MCF 10A (cell line): ENCODE measurements around the gene TRIM8. TPM values are rescaled to one million over a fixed set of nuclear protein-coding genes. Genes with fewer than 3 reads are reported as not detected.

ENCODE experiments used
- BruUV-seq: library from RNA; stranded (reverse); fragments of 400-500 nt; replicated peaks from 2 replicates; lab custom pipeline; 2021; lab: Mats Ljungman, UMichigan
- CTCF ChIA-PET: fragments of 300-600 bp; sonication (Branson Sonifier 250); formaldehyde crosslinking; extraction: SDS; loops from one replicate; lab custom pipeline; 2021; ENCODE audit warnings: antibody characterized with exemption, inconsistent platforms; lab: Yijun Ruan, JAX
- POLR2A ChIA-PET: fragments of 300-600, 350-650 bp; sonication (Branson Sonifier 250); formaldehyde crosslinking; extraction: SDS; loops from one replicate; lab custom pipeline; 2020; ENCODE audit warnings: antibody characterized with exemption, inconsistent platforms; lab: Yijun Ruan, JAX
- DNase-seq: peaks from one replicate; pipeline ENCODE4 v3.0.0-alpha.2; 2018; ENCODE audit not compliant: unreplicated experiment
- H3K27ac Mint-ChIP-seq: one replicate; pipeline ENCODE4 v1.8.0; 2022; ENCODE audit warnings: mild to moderate bottlenecking, low read depth, mixed read lengths; ENCODE audit not compliant: unreplicated experiment
- H3K27me3 Mint-ChIP-seq: one replicate; pipeline ENCODE4 v1.8.0; 2022; ENCODE audit warnings: mixed read lengths; ENCODE audit not compliant: insufficient read depth, unreplicated experiment
- H3K36me3 Mint-ChIP-seq: one replicate; pipeline ENCODE4 v1.8.0; 2022; ENCODE audit warnings: mild to moderate bottlenecking, moderate library complexity, mixed read lengths; ENCODE audit not compliant: insufficient read depth, unreplicated experiment
- H3K4me1 Mint-ChIP-seq: one replicate; pipeline ENCODE4 v1.8.0; 2022; ENCODE audit warnings: mixed read lengths; ENCODE audit not compliant: insufficient read depth, unreplicated experiment
- H3K4me3 Mint-ChIP-seq: one replicate; pipeline ENCODE4 v1.8.0; 2022; ENCODE audit warnings: mild to moderate bottlenecking, moderate library complexity, mixed read lengths; ENCODE audit not compliant: unreplicated experiment
- H3K9me3 Mint-ChIP-seq: one replicate; pipeline ENCODE4 v1.8.0; 2022; ENCODE audit warnings: mixed read lengths; ENCODE audit not compliant: unreplicated experiment
- CTCF ChIP-seq: fragments of 200-600 bp; IDR thresholded peaks from one replicate; pipeline ENCODE4 v1.8.0; 2022; ENCODE audit warnings: antibody characterized with exemption, mild to moderate bottlenecking; ENCODE audit not compliant: unreplicated experiment
- intact Hi-C: fragments of 100-400 bp; cut with micrococcal nuclease; formaldehyde crosslinking; loops from 2 replicates; pipeline ENCODE4 v1.14.1; 2022
- total RNA-seq: library from RNA; stranded (reverse); gene quantifications from 2 replicates; pipeline ENCODE4 v1.2.3, GENCODE V29; 2022

Gene TRIM8
- total RNA-seq, 1 experiment from 2014 or later: 78.1 TPM

GRCh38 chr10:102701272-102701671, 57.0 kb downstream of the TRIM8 start:
- Mint-ChIP-seq H3K9me3 (no peaks in the 10 kb centered on the region), H3K36me3 (peaks cover 19% of the 10 kb centered on the region), H3K27ac (no peak overlapping the region), H3K4me3 (no peak overlapping the region), H3K4me1 (peaks cover 5% of the 10 kb centered on the region), H3K27me3 (no peaks in the 10 kb centered on the region)
- no peak for DNase-seq
- CTCF ChIA-PET: no interaction called here
- POLR2A ChIA-PET: interaction anchor here (0.6 to 1.1 kb wide), 4 partner anchors 11 to 55 kb away, joined by 3 to 7 read pairs (median 4); no protein-coding TSS in a partner anchor
- no peak for TF ChIP-seq CTCF
- intact Hi-C loops: no loop called here
- no TSS peak for BruUV-seq

- no TSS peak for BruUV-seq
- no peaks in the 10 kb centered on the region for H3K9me3 Mint-ChIP-seq
- intact Hi-C loops: no loop called here
- DNase-seq: no peak
- peaks cover under 1% of the 10 kb centered on the region for H3K4me1 Mint-ChIP-seq
- peaks cover 13% of the 10 kb centered on the region for H3K36me3 Mint-ChIP-seq
- ChIA-PET POLR2A (interaction anchor here (0.6 to 1.1 kb wide), 4 partner anchors 11 to 55 kb away, joined by 3 to 7 read pairs (median 4); no protein-coding TSS in a partner anchor), CTCF (interaction anchor here (0.7 kb wide), 1 partner anchor 24 kb away, joined by 6 read pairs; no protein-coding TSS in a partner anchor)
- H3K27me3 Mint-ChIP-seq: no peaks in the 10 kb centered on the region
- H3K27ac Mint-ChIP-seq: no peak overlapping the region
- no peak for TF ChIP-seq CTCF
- H3K4me3 Mint-ChIP-seq: no peak overlapping the region
These were observed 57.5 kb downstream of the TRIM8 start for GRCh38 chr10:102701796-102702195.

- Mint-ChIP-seq H3K36me3 (peaks cover 12% of the 10 kb centered on the region), H3K27me3 (no peaks in the 10 kb centered on the region)
- POLR2A ChIA-PET: no interaction called here
These were observed 58.5 kb downstream of the TRIM8 start for GRCh38 chr10:102702742-102703141.

GRCh38 chr10:102704915-102705314, 60.6 kb downstream of the TRIM8 start:
- Mint-ChIP-seq H3K9me3 (no peaks in the 10 kb centered on the region), H3K36me3 (peaks cover 7% of the 10 kb centered on the region), H3K27me3 (no peaks in the 10 kb centered on the region), H3K4me3 (no peak overlapping the region), H3K27ac (no peak overlapping the region), H3K4me1 (no peaks in the 10 kb centered on the region)
- intact Hi-C loops: no loop called here
- BruUV-seq: no TSS peak
- DNase-seq: no peak
- ChIA-PET POLR2A (interaction anchor here (2.3 kb wide), 1 partner anchor 9 kb away, joined by 11 read pairs; the partner anchor contains the start of genes ARL3 and SFXN2), CTCF (interaction anchor here (1.8 kb wide), 1 partner anchor 9 kb away, joined by 6 read pairs; no protein-coding TSS in a partner anchor)
- no peak for TF ChIP-seq CTCF

More at GRCh38 chr10:102702742-102703141, 58.5 kb downstream of the TRIM8 start:
- H3K4me1 Mint-ChIP-seq: no peaks in the 10 kb centered on the region
- H3K9me3 Mint-ChIP-seq: no peaks in the 10 kb centered on the region
- DNase-seq: no peak
- no peak for TF ChIP-seq CTCF
- CTCF ChIA-PET: interaction anchor here (0.6 to 1.1 kb wide), 4 partner anchors 11 to 341 kb away, joined by 3 to 6 read pairs (median 4); no protein-coding TSS in a partner anchor
- BruUV-seq: no TSS peak
- intact Hi-C loops: no loop called here
- no peak overlapping the region for H3K27ac Mint-ChIP-seq
- H3K4me3 Mint-ChIP-seq: no peak overlapping the region
